ENCODE data around the gene ZNF610. TPM values are rescaled to one million over a fixed set of nuclear protein-coding genes. Genes with fewer than 3 reads are reported as not detected.

The ZNF610 gene
- total and polyA plus RNA-seq, 2 donors (not counting 3 experiments of a cell fraction or from before 2014, with no cell fraction given): 1.1 to 1.3 TPM

DNA sequence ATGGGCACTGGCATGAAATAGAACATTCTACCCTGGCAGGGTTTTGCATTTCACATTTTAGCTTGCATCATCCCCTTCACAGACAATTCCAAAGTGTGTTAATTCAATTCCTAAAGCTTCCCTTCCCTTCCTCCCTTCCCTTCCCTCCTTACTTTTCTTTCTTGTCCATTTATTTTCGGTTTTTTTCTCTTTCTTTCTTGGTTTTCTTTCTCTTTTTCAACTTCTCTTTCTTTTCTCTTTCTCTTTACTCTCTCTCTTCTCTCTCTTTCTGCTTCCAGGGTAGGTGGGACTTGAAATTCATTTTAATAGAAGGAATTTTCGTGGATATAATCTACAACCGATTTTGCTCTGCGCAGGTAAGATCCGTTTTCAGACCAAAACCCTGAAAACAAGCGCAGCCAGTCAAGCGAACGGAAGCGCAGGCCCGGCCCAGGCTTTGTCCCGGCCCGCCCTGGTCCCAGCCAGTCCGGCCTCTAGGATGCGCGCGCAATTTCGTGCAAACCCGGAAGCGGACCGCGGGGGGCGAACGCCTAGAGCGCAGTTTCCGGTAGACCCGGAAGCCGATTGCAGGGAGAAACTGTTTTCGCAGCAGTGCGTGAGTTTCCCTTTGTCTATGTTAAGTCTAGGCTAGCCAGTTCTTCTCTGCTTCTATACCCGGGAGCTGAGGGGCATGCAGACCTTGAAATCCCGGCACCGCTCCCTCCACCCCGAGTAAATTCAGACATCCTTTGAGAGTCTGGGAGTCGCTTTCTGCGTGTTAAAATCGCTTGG is 61.5 kb downstream of the ZNF610 start, which contains the start of gene ZNF528:
Gene ZNF528 (plus strand): TSS at position 540 of the 771 bp plus-strand sequence. CDS start 4,165 bp downstream, outside the sequence.
- Histone ChIP-seq H3K9me1 (replicated peaks; ENCODE audit: control insufficient read depth, extremely low read depth, insufficient read depth, low read length) (no peaks in the 10 kb centered on the region), H3K4me3 (replicated peaks in 1 of 3; ENCODE audit: insufficient read depth in 1 of 3, low read depth in 1 of 3, low read length in 3 of 3) (peak within 1 kb of the TSS; percentile 14 to 73 (median 49)), H4K20me1 (replicated peaks; ENCODE audit: control insufficient read depth, extremely low read depth, insufficient read depth, low read length) (no peaks in the 10 kb centered on the region), H3K9me3 (replicated peaks; ENCODE audit: control insufficient read depth, insufficient read depth, low read length) (no peaks in the 10 kb centered on the region), H3K79me2 (ENCODE audit: control insufficient read depth, insufficient read depth, low read length) (no peaks in the 10 kb centered on the region), H2AFZ (ENCODE audit: low read depth, low read length) (peak within 1 kb of the TSS; percentile 66), H3K27ac (ENCODE audit: insufficient read depth, low read depth, low read length) (peak within 1 kb of the TSS; percentile 42), H3K36me3 (ENCODE audit: control insufficient read depth in 2 of 2, extremely low read depth in 1 of 2, insufficient read depth in 2 of 2, low read length in 2 of 2) (peaks cover 0 to 5% of the 10 kb centered on the region in 2 experiments), H3K4me1 (ENCODE audit: control insufficient read depth, extremely low read depth, insufficient read depth, low read length) (no peaks in the 10 kb centered on the region), H3K4me2 (ENCODE audit: insufficient read depth, low read length) (peak within 1 kb of the TSS; percentile 63), H3K27me3 (ENCODE audit: control insufficient read depth in 2 of 2, insufficient read depth in 2 of 2, low read length in 2 of 2) (no peaks in the 10 kb centered on the region), H3K9ac (replicated peaks; ENCODE audit: extremely low read depth, insufficient read depth, low read length) (peak within 1 kb of the TSS; percentile 64)
- ChIA-PET CTCF (interaction anchor here (1.1 kb wide), 1 partner anchor 28 kb away, joined by 3 read pairs; the partner anchor contains the start of gene ZNF880), POLR2A (no interaction called here)
- intact Hi-C loops (cut with micrococcal nuclease): loop anchor here (1.0 to 10.0 kb wide), 4 partner anchors 28 to 797 kb away; partner anchors contain the start of genes ZNF610, ZNF611, ZNF665 and ZNF880
- peak; percentile 97 for FAIRE-seq
- no peak for TF ChIP-seq GATA2 (IDR thresholded peaks at IDR 0.05; ENCODE audit: insufficient read depth, insufficient read length, low read depth, low read length)
- TF ChIP-seq POLR2A (IDR thresholded peaks at IDR 0.05; ENCODE audit: low read depth, low read length): peak; percentile 84
- TF ChIP-seq, protein P1, sequence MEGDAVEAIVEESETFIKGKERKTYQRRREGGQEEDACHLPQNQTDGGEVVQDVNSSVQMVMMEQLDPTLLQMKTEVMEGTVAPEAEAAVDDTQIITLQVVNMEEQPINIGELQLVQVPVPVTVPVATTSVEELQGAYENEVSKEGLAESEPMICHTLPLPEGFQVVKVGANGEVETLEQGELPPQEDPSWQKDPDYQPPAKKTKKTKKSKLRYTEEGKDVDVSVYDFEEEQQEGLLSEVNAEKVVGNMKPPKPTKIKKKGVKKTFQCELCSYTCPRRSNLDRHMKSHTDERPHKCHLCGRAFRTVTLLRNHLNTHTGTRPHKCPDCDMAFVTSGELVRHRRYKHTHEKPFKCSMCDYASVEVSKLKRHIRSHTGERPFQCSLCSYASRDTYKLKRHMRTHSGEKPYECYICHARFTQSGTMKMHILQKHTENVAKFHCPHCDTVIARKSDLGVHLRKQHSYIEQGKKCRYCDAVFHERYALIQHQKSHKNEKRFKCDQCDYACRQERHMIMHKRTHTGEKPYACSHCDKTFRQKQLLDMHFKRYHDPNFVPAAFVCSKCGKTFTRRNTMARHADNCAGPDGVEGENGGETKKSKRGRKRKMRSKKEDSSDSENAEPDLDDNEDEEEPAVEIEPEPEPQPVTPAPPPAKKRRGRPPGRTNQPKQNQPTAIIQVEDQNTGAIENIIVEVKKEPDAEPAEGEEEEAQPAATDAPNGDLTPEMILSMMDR (IDR thresholded peaks at IDR 0.05; ENCODE audit: extremely low read depth in 1 of 2, insufficient read depth in 1 of 2, low read depth in 1 of 2, low read length in 2 of 2): no peak
- TF ChIP-seq POLR2AphosphoS5 (IDR thresholded peaks at IDR 0.05; ENCODE audit: insufficient read depth, low read depth, low read length): peak; percentile 84
- no peak for TF ChIP-seq MYC (IDR thresholded peaks at IDR 0.05; ENCODE audit: low read depth, low read length)
- peak; percentile 92 for DNase-seq (ENCODE audit: low read depth, low spot score)
- BruUV-seq (replicated peaks): no TSS peak
- dilution Hi-C loops (cut with MboI; ENCODE audit: extremely low pct_ligation_motif_present, low sequenced_read_pairs): no loop called here

All from endothelial cell of umbilical vein (primary cell).